Fibroblast of skin of right quadriceps (primary cell): ENCODE measurements around the gene ATR.
"Not testable (repeated sequence)": the region's sequence is repeated elsewhere in the genome, so short reads cannot be mapped to it uniquely, and the experiment has no call there.

ENCODE experiments used
- DNase-seq: peaks from one replicate; pipeline ENCODE4 v3.0.0-alpha.2; 2013

ATR gene

GRCh38 chr3:142578329-142579223 lies at the start of gene ATR:
ATR (minus strand) TSS chr3:142578733; CDS start chr3:142578704, 29 bp downstream.
- DNase-seq, result peak; percentile 96

- DNase-seq, result no peak
These were observed 48.4 kb upstream of the ATR start for GRCh38 chr3:142626971-142627370.

GRCh38 chr3:142625153-142625440 lies 46.6 kb upstream of the ATR start:
- DNase-seq, result no peak

GRCh38 chr3:142624341-142625152 lies 46.0 kb upstream of the ATR start:
- no peak for DNase-seq

- no peak for DNase-seq
These were observed 44.7 kb upstream of the ATR start for GRCh38 chr3:142623194-142623593.

- no peak for DNase-seq
These were observed 43.9 kb upstream of the ATR start for GRCh38 chr3:142622405-142622804.

- no peak for DNase-seq
These were observed 40.5 kb upstream of the ATR start for GRCh38 chr3:142618917-142619461.

- peak; percentile 4 for DNase-seq
These were observed 36.6 kb upstream of the ATR start for GRCh38 chr3:142615171-142615570.

GRCh38 chr3:142614059-142614626 lies 35.6 kb upstream of the ATR start:
- no peak for DNase-seq

- no peak for DNase-seq
These were observed 35.0 kb upstream of the ATR start for GRCh38 chr3:142613491-142613890.

- DNase-seq, result no peak
These were observed 32.7 kb upstream of the ATR start for GRCh38 chr3:142611206-142611605.

GRCh38 chr3:142609136-142609535 lies 30.6 kb upstream of the ATR start:
- DNase-seq, result no peak

GRCh38 chr3:142608631-142609030 lies 30.1 kb upstream of the ATR start:
- no peak for DNase-seq

GRCh38 chr3:142604940-142605339 lies 26.4 kb upstream of the ATR start:
- DNase-seq, result no peak

- DNase-seq, result not testable (repeated sequence)
These were observed 24.8 kb upstream of the ATR start for GRCh38 chr3:142603386-142603705.

- DNase-seq, result no peak
These were observed 24.3 kb upstream of the ATR start for GRCh38 chr3:142602619-142603385.

- no peak for DNase-seq
These were observed 23.2 kb upstream of the ATR start for GRCh38 chr3:142601713-142602112.

- no peak for DNase-seq
These were observed 19.4 kb upstream of the ATR start for GRCh38 chr3:142597906-142598305.

- no peak for DNase-seq
These were observed 18.2 kb upstream of the ATR start for GRCh38 chr3:142596726-142597088.

GRCh38 chr3:142595951-142596725 lies 17.6 kb upstream of the ATR start, which contains the start of gene PLS1:
PLS1 (plus strand) TSS chr3:142596393; CDS start chr3:142664238, 67,845 bp downstream.
- peak; percentile 77 for DNase-seq

- DNase-seq, result peak; percentile 86
These were observed 17.0 kb upstream of the ATR start for GRCh38 chr3:142595581-142595950.

- DNase-seq, result no peak
These were observed 16.6 kb upstream of the ATR start for GRCh38 chr3:142595141-142595540.
